SK-N-SH (cell line): Measurements from ENCODE around the gene TMEM140. TPM values are rescaled to one million over a fixed set of nuclear protein-coding genes. Genes with fewer than 3 reads are reported as not detected.

Experiments
- CTCF ChIA-PET: fragments of 300-600, 350-600 bp; formaldehyde crosslinking; extraction: SDS; loops from one replicate; lab custom pipeline; 2021; lab: Yijun Ruan, JAX
- POLR2A ChIA-PET: fragments of 350-600 bp; sonication (Branson Sonifier 250); formaldehyde crosslinking; extraction: SDS; loops from one replicate; lab custom pipeline; 2020; ENCODE audit warnings: antibody characterized with exemption, inconsistent platforms; lab: Yijun Ruan, JAX
- DNase-seq: peaks from one replicate; pipeline ENCODE4 v3.0.0; 2012
- H2AFZ ChIP-seq: fragments of 200-600 bp; sonication (generic); 2 replicates; pipeline ENCODE4 v1.8.1; 2016; ENCODE audit warnings: antibody characterized with exemption, mild to moderate bottlenecking, low read depth
- H3F3A ChIP-seq: fragments of 200-600 bp; sonication (generic); replicated peaks from 2 replicates; pipeline ENCODE3; 2016; ENCODE audit warnings: antibody characterized with exemption, mild to moderate bottlenecking; ENCODE audit not compliant: insufficient read depth
- H3K27ac ChIP-seq, 2 experiments: fragments of 200-500 bp in 1 of 2; fragments of 200-600 bp in 1 of 2; sonication (Bioruptor generic) in 1 of 2; sonication (generic), shearing (Covaris generic) in 1 of 2; 2 replicates each; pipeline versions ENCODE4 v1.5.1 to v1.6.1; 2014 to 2016; ENCODE audit warnings: low read depth in 2 of 2, inconsistent platforms in 1 of 2, low read length in 1 of 2, mild to moderate bottlenecking in 1 of 2, mixed read lengths in 1 of 2
- H3K27me3 ChIP-seq: fragments of 200-600 bp; sonication (generic), shearing (Covaris generic); 2 replicates; pipeline ENCODE4 v1.6.1; 2016; ENCODE audit warnings: mixed run types; ENCODE audit not compliant: insufficient read depth
- H3K36me3 ChIP-seq, 2 experiments: fragments of 200-500 bp in 1 of 2; fragments of 200-600 bp in 1 of 2; sonication (Bioruptor generic) in 1 of 2; sonication (generic) in 1 of 2; replicated peaks in 1 of 2; 2 replicates each; pipeline versions ENCODE3 to v1.5.1; 2014 to 2016; ENCODE audit warnings: low read length in 1 of 2, mild to moderate bottlenecking in 1 of 2; ENCODE audit not compliant: insufficient read depth in 2 of 2, control insufficient read depth in 1 of 2
- H3K4me1 ChIP-seq, 2 experiments: fragments of 200-500 bp in 1 of 2; fragments of 200-600 bp in 1 of 2; sonication (Bioruptor generic) in 1 of 2; sonication (generic), shearing (Covaris generic) in 1 of 2; 2 replicates each; pipeline versions ENCODE4 v1.5.1 to v1.6.1; 2014 to 2016; ENCODE audit warnings: low read depth in 1 of 2, low read length in 1 of 2, mixed run types in 1 of 2; ENCODE audit not compliant: insufficient read depth in 2 of 2, control insufficient read depth in 1 of 2
- H3K4me2 ChIP-seq: fragments of 200-600 bp; sonication (generic), shearing (Covaris generic); 2 replicates; pipeline ENCODE4 v1.6.1; 2017; ENCODE audit warnings: mixed run types
- H3K4me3 ChIP-seq, 2 experiments: fragments of 200-500 bp in 1 of 2; fragments of 200-600 bp in 1 of 2; sonication (Bioruptor generic) in 1 of 2; sonication (generic), shearing (Covaris generic) in 1 of 2; 2 replicates each; pipeline versions ENCODE4 v1.5.1 to v1.8.1; 2014 to 2016; ENCODE audit warnings: low read depth in 2 of 2, inconsistent platforms in 1 of 2, low read length in 1 of 2, mild to moderate bottlenecking in 1 of 2, mixed read lengths in 1 of 2, moderate library complexity in 1 of 2
- H3K79me2 ChIP-seq: fragments of 200-600 bp; sonication (generic); 2 replicates; pipeline ENCODE4 v1.8.1; 2017; ENCODE audit warnings: mild to moderate bottlenecking; ENCODE audit not compliant: insufficient read depth
- H3K9ac ChIP-seq: fragments of 200-600 bp; sonication (generic); 2 replicates; pipeline ENCODE4 v1.6.1; 2017; ENCODE audit warnings: mixed run types
- H3K9me2 ChIP-seq: fragments of 200-600 bp; sonication (generic); 2 replicates; pipeline ENCODE4 v1.6.1; 2017; ENCODE audit warnings: mixed run types
- H3K9me3 ChIP-seq: fragments of 200-600 bp; sonication (generic); 2 replicates; pipeline ENCODE4 v1.6.1; 2017; ENCODE audit warnings: mixed run types, mild to moderate bottlenecking, moderate library complexity
- H4K20me1 ChIP-seq: fragments of 200-600 bp; sonication (generic); 2 replicates; pipeline ENCODE4 v1.6.1; 2017; ENCODE audit warnings: mild to moderate bottlenecking, mixed run types; ENCODE audit not compliant: insufficient read depth
- CHD2 ChIP-seq: fragments of 150-350 bp; IDR thresholded peaks from 2 replicates; pipeline ENCODE4 v1.6.1; 2018; ENCODE audit warnings: low read length; ENCODE audit not compliant: partially characterized antibody
- ELF1 ChIP-seq: IDR thresholded peaks from 2 replicates; pipeline ENCODE4 v1.4.0; 2012
- EP300 ChIP-seq, 2 experiments: IDR thresholded peaks; 2 replicates each; pipeline versions ENCODE4 v1.4.0 to v1.6.1; 2012; ENCODE audit warnings: borderline replicate concordance in 1 of 2, low read depth in 1 of 2, low read length in 1 of 2
- EZH2phosphoT487 ChIP-seq: fragments of 200-600 bp; sonication (generic); IDR thresholded peaks from 2 replicates; pipeline ENCODE4 v1.6.1; 2017; ENCODE audit warnings: low read depth, mixed run types, mild to moderate bottlenecking, antibody characterized with exemption, moderate library complexity, borderline replicate concordance
- JUND ChIP-seq: IDR thresholded peaks from 2 replicates; pipeline ENCODE4 v1.4.0; 2012
- MEF2A ChIP-seq: IDR thresholded peaks from 2 replicates; pipeline ENCODE4 v1.4.0; 2012; ENCODE audit warnings: low read depth, borderline replicate concordance
- MXI1 ChIP-seq: IDR thresholded peaks from 2 replicates; pipeline ENCODE4 v1.6.1; 2012; ENCODE audit warnings: mild to moderate bottlenecking, low read depth, low read length, improper control_type of control experiment
- NRF1 ChIP-seq: IDR thresholded peaks from 2 replicates; pipeline ENCODE4 v1.6.1; 2012; ENCODE audit warnings: low read depth, mild to moderate bottlenecking, low read length
- POLR2AphosphoS5 ChIP-seq: IDR thresholded peaks from 2 replicates; pipeline ENCODE4 v1.6.1; 2012; ENCODE audit warnings: low read depth, low read length
- RAD21 ChIP-seq: IDR thresholded peaks from 2 replicates; pipeline ENCODE4 v1.6.1; 2012; ENCODE audit warnings: mild to moderate bottlenecking, low read length
- RXRA ChIP-seq: IDR thresholded peaks from 2 replicates; pipeline ENCODE4 v1.4.0; 2012; ENCODE audit warnings: low read depth, mild to moderate bottlenecking, borderline replicate concordance
- TCF12 ChIP-seq: IDR thresholded peaks from 2 replicates; pipeline ENCODE4 v1.4.0; 2012
- TEAD4 ChIP-seq: IDR thresholded peaks from 2 replicates; pipeline ENCODE4 v1.4.0; 2012; ENCODE audit warnings: mild to moderate bottlenecking, borderline replicate concordance; ENCODE audit not compliant: insufficient read depth
- USF1 ChIP-seq: IDR thresholded peaks from 2 replicates; pipeline ENCODE4 v1.4.0; 2012; ENCODE audit warnings: low read depth, borderline replicate concordance
- YY1 ChIP-seq: IDR thresholded peaks from 2 replicates; pipeline ENCODE4 v1.4.0; 2012; ENCODE audit warnings: low read depth, mild to moderate bottlenecking
- ZBTB33 ChIP-seq: IDR thresholded peaks from 2 replicates; pipeline ENCODE4 v1.4.0; 2012; ENCODE audit warnings: low read depth, borderline replicate concordance
- WGBS: methylation state at CpG from one replicate; pipeline ENCODE4 v1.1.6; 2017; ENCODE audit warnings: low lambda C conversion rate; 5-methylcytosine and 5-hydroxymethylcytosine counted together
- polyA plus RNA-seq, 3 experiments: library from polyadenylated mRNA; depleted of rRNA; stranded (reverse); fragments of >200 nt; gene quantifications; 2 replicates each; pipeline ENCODE4 v1.2.3, GENCODE V29; 2012
- TF ChIP-seq, protein P1 (sequence below): IDR thresholded peaks from 2 replicates; pipeline ENCODE4; 2012
- TF ChIP-seq, protein P2 (sequence below): fragments of 150-350 bp; IDR thresholded peaks from 2 replicates; pipeline ENCODE4 v1.6.1; 2016; ENCODE audit warnings: mild to moderate bottlenecking, low read depth, low read length

Gene TMEM140
- polyA plus RNA-seq, 1 of the 3 experiments (the other 2 are of a cell fraction): 0.12 TPM

GRCh38 chr7:135181261-135181928, 33.5 kb downstream of the TMEM140 start:
- TF ChIP-seq USF1 (no peak), EP300 (IDR thresholded peaks at IDR 0.05; ENCODE audit: borderline replicate concordance in 1 of 2, low read depth in 1 of 2, low read length in 1 of 2) (no peak), MXI1 (no peak), CHD2 (no peak), RXRA (no peak), NRF1 (no peak), ELF1 (no peak), TCF12 (no peak)
- TF ChIP-seq, protein P1, sequence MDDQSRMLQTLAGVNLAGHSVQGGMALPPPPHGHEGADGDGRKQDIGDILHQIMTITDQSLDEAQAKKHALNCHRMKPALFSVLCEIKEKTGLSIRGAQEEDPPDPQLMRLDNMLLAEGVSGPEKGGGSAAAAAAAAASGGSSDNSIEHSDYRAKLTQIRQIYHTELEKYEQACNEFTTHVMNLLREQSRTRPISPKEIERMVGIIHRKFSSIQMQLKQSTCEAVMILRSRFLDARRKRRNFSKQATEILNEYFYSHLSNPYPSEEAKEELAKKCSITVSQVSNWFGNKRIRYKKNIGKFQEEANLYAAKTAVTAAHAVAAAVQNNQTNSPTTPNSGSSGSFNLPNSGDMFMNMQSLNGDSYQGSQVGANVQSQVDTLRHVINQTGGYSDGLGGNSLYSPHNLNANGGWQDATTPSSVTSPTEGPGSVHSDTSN: no peak
- TF ChIP-seq, protein P2, sequence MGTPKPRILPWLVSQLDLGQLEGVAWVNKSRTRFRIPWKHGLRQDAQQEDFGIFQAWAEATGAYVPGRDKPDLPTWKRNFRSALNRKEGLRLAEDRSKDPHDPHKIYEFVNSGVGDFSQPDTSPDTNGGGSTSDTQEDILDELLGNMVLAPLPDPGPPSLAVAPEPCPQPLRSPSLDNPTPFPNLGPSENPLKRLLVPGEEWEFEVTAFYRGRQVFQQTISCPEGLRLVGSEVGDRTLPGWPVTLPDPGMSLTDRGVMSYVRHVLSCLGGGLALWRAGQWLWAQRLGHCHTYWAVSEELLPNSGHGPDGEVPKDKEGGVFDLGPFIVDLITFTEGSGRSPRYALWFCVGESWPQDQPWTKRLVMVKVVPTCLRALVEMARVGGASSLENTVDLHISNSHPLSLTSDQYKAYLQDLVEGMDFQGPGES: no peak
- no peak overlapping the region for H3K9ac ChIP-seq
- POLR2A ChIA-PET: no interaction called here
- DNase-seq: no peak
- H4K20me1 ChIP-seq: no peaks in the 10 kb centered on the region
- H3K9me2 ChIP-seq: no peaks in the 10 kb centered on the region
- H3K9me3 ChIP-seq: peaks cover 28% of the 10 kb centered on the region
- CTCF ChIA-PET: interaction anchor here (1.1 to 6.1 kb wide), 3 partner anchors 8 to 21 kb away, joined by 3 to 36 read pairs (median 7); partner anchors contain the start of gene CYREN
- H3K4me2 ChIP-seq: no peak overlapping the region
- 55% methylated on average over 3 of the region's 3 CpGs for WGBS
- H2AFZ ChIP-seq: no peak overlapping the region
- no peaks in the 10 kb centered on the region for H3K4me1 ChIP-seq
- H3F3A ChIP-seq: no peaks in the 10 kb centered on the region
- H3K27me3 ChIP-seq: no peaks in the 10 kb centered on the region
- no peaks in the 10 kb centered on the region for H3K79me2 ChIP-seq
- H3K4me3 ChIP-seq: no peak overlapping the region
- peaks cover 11 to 18% of the 10 kb centered on the region in 2 experiments for H3K36me3 ChIP-seq
- no peak overlapping the region for H3K27ac ChIP-seq

GRCh38 chr7:135181929-135182678, 34.2 kb downstream of the TMEM140 start:
- Histone ChIP-seq H2AFZ (no peak overlapping the region), H3K27ac (no peak overlapping the region), H4K20me1 (no peaks in the 10 kb centered on the region), H3K4me2 (no peak overlapping the region), H3K79me2 (no peaks in the 10 kb centered on the region), H3K9me2 (no peaks in the 10 kb centered on the region), H3K9ac (no peak overlapping the region), H3K27me3 (no peaks in the 10 kb centered on the region), H3K4me3 (no peak overlapping the region; a peak in 1 of 4 replicates), H3K4me1 (no peaks in the 10 kb centered on the region), H3K9me3 (peaks cover 28% of the 10 kb centered on the region), H3F3A (no peaks in the 10 kb centered on the region), H3K36me3 (peaks cover 11 to 24% of the 10 kb centered on the region in 2 experiments)
- POLR2A ChIA-PET: no interaction called here
- WGBS: 88% methylated on average over 30 of the region's 31 CpGs
- CTCF ChIA-PET: interaction anchor here (6.1 kb wide), 1 partner anchor 12 kb away, joined by 36 read pairs; the partner anchor contains the start of gene CYREN
- no peak for TF ChIP-seq TEAD4
- no peak for TF ChIP-seq ELF1
- TF ChIP-seq YY1: no peak
- TF ChIP-seq JUND: no peak
- TF ChIP-seq, protein P1: no peak
- no peak for TF ChIP-seq MEF2A
- no peak for TF ChIP-seq CHD2
- TF ChIP-seq EZH2phosphoT487: no peak
- TF ChIP-seq ZBTB33: no peak
- no peak for TF ChIP-seq POLR2AphosphoS5
- TF ChIP-seq RAD21: no peak
- DNase-seq: no peak
